NCI-H748 (cell line): ENCODE data around the gene NCAN.
"Not testable (repeated sequence)": the region's sequence is repeated elsewhere in the genome, so short reads cannot be mapped to it uniquely, and the experiment has no call there.

Source experiments
- DNase-seq: peaks from one replicate; lab custom pipeline; 2025; ENCODE audit not compliant: unreplicated experiment; lab: John Stamatoyannopoulos, UW

Gene NCAN

GRCh38 chr19:19223636-19224035 lies 11.9 kb downstream of the NCAN start:
- DNase-seq, result no peak

- DNase-seq, result no peak
Measured at GRCh38 chr19:19224150-19224851, 12.5 kb downstream of the NCAN start.

GRCh38 chr19:19224852-19225494 lies 13.2 kb downstream of the NCAN start:
- DNase-seq, result peak; percentile 92

- no peak for DNase-seq
Measured at GRCh38 chr19:19226204-19226603, 14.4 kb downstream of the NCAN start.

- DNase-seq, result no peak
Measured at GRCh38 chr19:19226663-19227062, 14.9 kb downstream of the NCAN start.

- no peak for DNase-seq
Measured at GRCh38 chr19:19227217-19227616, 15.5 kb downstream of the NCAN start.

GRCh38 chr19:19229701-19230100 lies 17.9 kb downstream of the NCAN start:
- DNase-seq, result no peak

GRCh38 chr19:19230999-19231398 lies 19.2 kb downstream of the NCAN start:
- DNase-seq, result no peak

GRCh38 chr19:19232261-19232721 lies 20.5 kb downstream of the NCAN start:
- DNase-seq, result no peak

- DNase-seq, result no peak
Measured at GRCh38 chr19:19234220-19234816, 22.6 kb downstream of the NCAN start.

GRCh38 chr19:19236173-19236572 lies 24.4 kb downstream of the NCAN start:
- no peak for DNase-seq

GRCh38 chr19:19238126-19238894 lies 26.6 kb downstream of the NCAN start:
- no peak for DNase-seq

- no peak for DNase-seq
Measured at GRCh38 chr19:19239675-19240074, 27.9 kb downstream of the NCAN start.

- DNase-seq, result no peak
Measured at GRCh38 chr19:19240476-19240875, 28.7 kb downstream of the NCAN start.

- DNase-seq, result no peak
Measured at GRCh38 chr19:19250196-19250801, 38.5 kb downstream of the NCAN start.

- not testable (repeated sequence) for DNase-seq
Measured at GRCh38 chr19:19253409-19253808, 41.7 kb downstream of the NCAN start.

GRCh38 chr19:19256072-19256969 lies 44.6 kb downstream of the NCAN start:
- DNase-seq, result peak; percentile 89

GRCh38 chr19:19257137-19257536 lies 45.4 kb downstream of the NCAN start:
- DNase-seq, result no peak

GRCh38 chr19:19257836-19258588 lies 46.3 kb downstream of the NCAN start:
- DNase-seq, result no peak
